GM21390 (cell line): ENCODE measurements around the gene RABGAP1L.
"Not testable (repeated sequence)": the region's sequence is repeated elsewhere in the genome, so short reads cannot be mapped to it uniquely, and the experiment has no call there.

Experiments used
- ATAC-seq: cut with Tn5 transposase; IDR thresholded peaks from one replicate; pipeline ENCODE4 v1.9.1; 2021; ENCODE audit not compliant: unreplicated experiment

The RABGAP1L gene

DNA sequence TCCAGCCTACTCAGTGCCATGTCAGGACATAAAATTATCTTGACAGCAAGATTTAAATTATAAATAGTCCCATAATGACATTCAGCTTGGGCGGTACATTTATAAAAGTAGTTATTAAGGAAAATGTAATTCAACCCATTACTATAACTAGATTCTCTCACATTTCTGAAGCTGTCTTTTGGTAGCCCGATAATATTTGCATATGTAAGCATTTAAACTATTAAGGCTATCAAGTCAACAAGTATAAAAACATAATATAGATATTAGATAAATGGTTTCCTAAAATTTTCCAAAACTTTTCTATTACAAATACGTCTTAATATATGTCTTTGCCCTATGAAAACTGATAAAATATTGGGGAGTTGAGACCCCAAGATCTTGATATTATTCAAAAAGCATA, 266.8 kb downstream of the RABGAP1L start:
- ATAC-seq: no peak

DNA sequence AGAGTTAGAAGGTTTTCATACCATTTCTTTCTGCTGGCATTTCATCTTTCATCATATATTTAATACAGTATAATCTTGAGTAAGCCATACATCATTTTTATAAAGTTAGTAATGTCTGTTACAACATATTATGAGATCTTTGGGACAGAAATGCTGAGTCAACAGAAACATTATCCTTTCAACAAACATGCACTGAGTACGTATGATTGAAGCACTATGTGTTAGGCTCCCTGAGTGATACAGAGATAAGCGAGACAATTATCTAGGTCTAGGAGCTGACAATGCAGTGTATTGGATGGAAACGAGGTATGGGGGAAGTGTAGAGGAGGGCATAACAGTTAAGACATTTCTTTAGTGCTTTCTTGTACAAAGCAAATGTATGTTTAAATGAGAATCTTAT, 268.7 kb downstream of the RABGAP1L start:
- ATAC-seq: no peak

DNA sequence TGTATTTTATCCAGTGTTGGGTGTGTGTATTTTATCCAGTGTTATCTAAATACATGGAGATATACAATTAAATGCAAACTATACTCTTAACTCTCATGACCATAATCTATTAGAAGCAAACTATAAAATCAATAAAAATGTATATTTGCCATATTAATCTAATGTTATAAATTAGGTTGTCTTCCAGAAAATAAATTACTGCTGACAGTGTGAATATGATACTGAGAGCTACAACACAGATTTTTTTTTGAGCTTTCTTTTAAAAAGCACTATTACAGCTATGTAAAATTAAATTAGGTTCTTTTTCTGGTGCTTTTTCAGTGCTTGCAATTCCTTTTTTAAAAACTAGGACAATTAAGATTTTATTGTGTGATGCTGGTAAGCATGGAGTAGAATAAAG, 269.4 kb downstream of the RABGAP1L start:
- no peak for ATAC-seq

DNA sequence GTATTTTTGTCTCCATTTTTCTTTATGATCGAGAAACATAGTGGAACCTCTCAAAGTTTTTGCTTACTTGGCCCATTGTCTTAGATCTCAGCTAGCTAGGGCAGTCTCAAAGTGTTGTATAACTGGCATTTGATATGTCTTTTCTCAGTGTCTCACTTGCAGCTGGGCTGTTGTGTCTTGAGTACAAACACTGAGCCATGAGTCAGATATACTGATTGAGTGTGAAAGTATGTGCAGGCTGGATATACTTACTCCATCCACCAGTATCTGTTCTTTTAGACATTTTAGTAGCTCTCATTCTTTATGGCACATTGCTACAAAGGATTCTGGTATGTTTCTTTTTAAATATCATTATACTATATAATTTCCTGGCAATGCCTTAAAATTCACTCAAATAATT, 274.1 kb downstream of the RABGAP1L start:
- no peak for ATAC-seq

DNA sequence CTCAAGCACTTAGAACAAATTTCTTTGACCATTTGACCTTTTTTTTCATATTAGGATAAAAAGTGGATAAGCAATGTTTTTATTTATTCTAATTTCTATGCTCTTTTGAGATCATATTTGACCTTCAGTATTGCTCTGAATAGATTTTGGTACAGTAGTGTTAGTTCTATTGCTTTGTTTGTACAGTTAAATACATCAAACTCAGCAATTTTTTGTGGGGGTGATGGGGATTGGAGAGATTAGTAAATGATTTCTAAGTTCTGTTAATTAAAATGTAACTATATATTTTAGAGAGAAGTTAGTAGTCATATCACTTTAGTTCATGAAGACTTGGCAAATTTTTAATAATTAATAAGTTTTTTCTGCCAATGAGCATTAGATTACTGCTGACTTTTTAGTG, 286.0 kb downstream of the RABGAP1L start:
- no peak for ATAC-seq

DNA sequence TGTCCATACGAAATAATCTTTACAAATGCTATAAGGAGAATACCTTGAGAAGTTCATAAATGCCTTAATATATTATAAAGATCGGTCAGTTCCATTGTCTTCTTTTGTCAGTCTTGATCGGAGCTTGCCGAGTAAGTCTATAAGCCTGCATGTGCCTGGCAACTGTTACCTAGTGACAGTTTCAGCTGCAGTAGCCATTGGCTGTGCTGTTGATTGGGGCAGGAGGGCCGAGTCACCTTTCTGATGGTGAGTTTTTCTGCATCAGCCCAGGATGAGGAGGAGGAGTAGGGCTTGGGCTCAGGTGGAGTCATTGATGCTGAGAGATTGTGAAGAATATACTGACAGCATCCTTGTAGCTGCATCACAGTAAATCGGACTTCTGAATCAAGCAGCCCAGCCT, 286.5 kb downstream of the RABGAP1L start:
- ATAC-seq: no peak

DNA sequence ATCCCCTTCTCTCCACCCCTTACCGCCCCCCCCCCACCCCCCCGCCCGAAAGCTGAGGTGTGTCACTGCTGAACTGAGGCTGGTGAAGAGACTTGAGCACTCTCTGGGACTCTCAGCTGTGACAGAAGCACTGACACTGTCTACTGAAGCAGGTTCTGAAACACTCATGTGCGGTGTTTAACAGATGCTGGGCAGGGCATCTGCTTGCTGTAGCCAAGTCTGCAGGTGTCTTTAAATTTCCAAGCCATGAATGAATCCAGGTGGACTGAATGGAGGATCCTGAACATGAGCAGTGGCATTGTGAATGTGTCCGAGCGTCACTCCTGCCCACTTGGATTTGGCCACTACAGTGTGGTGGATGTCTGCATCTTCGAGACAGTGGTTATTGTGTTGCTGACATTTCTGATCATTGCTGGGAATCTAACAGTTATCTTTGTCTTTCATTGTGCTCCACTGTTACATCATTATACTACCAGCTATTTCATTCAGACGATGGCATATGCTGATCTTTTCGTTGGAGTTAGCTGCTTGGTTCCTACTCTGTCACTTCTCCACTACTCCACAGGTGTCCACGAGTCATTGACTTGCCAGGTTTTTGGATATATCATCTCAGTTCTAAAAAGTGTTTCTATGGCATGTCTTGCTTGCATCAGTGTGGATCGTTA, 288.7 kb downstream of the RABGAP1L start, which contains the start of gene GPR52:
Gene GPR52, plus strand, starts transcription at position 99 of the 665 bp plus-strand sequence. Its CDS starts 148 bp downstream, at position 247.
- no peak for ATAC-seq

DNA sequence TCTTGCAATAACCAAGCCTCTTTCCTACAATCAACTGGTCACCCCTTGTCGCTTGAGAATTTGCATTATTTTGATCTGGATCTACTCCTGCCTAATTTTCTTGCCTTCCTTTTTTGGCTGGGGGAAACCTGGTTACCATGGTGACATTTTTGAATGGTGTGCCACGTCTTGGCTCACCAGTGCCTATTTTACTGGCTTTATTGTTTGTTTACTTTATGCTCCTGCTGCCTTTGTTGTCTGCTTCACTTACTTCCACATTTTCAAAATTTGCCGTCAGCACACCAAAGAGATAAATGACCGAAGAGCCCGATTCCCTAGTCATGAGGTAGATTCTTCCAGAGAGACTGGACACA, 289.2 kb downstream of the RABGAP1L start:
- ATAC-seq: no peak

DNA sequence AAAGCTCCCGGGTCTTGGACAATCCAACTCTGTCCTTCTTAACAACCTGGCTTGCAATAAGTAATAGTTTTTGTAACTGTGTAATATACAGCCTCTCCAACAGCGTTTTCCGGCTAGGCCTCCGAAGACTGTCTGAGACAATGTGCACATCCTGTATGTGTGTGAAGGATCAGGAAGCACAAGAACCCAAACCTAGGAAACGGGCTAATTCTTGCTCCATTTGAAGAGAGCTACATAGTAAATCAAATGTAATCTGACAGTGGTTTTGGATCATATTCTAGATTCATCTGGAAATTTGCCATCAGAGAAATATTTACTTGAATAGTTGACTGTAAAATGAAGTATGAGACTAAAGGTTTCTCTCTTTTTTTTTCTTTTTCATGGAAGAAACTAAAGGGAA, 289.7 kb downstream of the RABGAP1L start:
- ATAC-seq: no peak

DNA sequence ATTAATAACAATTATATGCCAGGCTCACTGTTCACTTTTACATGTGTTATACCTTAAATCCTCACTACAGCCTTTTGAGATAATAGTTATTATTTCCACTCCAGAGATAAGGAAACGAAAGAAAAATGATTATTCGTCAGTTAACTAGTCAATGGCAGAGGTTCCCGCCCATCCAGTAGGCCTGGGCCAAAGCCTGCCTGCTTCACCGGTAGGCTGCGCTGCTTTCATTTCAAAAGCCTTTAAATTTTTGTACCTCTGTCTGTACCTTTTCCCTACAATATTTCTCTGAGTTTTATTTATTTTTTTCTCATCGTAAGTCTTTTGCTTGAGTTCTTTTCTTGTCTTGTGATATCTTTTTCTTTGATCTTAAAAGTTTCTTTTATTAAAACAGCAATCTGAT, 292.1 kb downstream of the RABGAP1L start:
- no peak for ATAC-seq

DNA sequence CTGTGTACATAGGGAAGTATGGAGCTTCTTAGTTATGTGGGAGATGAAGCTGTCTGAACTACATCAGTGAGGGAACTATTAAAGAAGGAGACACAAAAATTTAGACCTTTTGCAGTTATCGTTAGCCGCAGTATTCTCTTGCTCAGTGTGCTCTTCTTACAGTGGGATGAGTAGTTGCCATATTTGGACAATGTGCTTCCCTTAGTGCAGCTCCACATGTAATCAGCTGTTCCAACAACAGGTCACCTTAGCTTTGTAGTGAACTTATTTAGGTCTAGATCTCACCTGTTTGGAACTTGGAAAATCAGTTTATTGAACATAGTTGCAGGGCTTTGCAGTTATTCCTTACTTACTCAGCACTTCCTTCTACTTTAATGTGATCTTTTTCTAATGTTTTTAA, 306.5 kb downstream of the RABGAP1L start:
- no peak for ATAC-seq

DNA sequence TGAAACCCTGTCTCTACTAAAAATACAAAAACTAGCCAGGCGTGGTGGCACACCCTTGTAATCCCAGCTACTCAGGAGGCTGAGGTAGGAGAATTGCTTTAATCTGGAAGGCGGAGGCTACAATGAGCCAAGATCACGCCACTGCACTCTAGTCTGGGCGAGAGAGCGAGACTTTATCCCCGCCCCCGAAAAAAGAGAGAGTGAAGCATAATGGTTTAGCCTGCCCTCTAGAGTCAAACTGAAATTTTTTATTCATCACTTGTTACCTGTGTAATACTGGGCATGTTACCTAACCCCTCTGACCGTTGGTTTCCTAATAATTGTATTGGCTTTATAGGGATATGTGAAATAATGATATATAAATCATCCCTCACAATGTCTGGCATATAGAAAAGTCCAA, 307.3 kb downstream of the RABGAP1L start:
- ATAC-seq: no peak

DNA sequence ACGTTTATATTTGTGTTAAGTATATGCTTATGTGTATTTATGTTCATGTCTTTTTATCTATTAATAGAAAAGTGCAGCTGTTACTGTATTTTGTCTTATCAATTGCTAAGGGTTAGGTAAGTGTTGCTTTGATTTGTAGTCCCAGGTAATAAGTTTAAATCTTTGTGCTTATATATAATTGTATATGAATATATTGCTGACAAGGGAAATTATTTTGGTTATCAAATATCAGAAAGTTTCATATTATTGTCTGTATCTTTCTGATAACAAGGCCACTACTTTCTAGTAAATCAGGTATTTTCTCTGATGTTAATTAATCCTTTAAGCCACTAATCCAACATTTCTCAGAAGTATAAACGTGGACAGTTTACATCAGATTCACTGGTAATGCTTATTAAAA, 309.7 kb downstream of the RABGAP1L start:
- ATAC-seq: no peak

DNA sequence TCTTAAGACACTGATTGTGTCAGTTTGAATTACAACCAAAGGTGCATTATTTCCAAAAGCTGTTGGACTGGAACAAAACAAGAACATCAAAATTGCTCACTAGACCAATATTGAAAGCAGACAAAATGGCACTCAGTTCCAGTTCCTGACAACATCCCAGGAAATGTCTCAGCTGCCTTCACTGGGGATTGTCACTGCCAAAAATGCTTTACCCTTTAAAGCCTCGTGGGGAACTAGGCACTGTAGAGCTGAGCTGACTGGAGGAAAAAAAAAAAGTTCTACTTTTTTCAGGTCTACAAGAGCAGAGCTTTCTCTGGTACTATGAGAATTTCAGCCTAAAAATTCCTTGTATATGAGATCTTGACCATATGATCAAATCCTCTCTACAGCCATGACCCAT, 310.4 kb downstream of the RABGAP1L start:
- no peak for ATAC-seq

DNA sequence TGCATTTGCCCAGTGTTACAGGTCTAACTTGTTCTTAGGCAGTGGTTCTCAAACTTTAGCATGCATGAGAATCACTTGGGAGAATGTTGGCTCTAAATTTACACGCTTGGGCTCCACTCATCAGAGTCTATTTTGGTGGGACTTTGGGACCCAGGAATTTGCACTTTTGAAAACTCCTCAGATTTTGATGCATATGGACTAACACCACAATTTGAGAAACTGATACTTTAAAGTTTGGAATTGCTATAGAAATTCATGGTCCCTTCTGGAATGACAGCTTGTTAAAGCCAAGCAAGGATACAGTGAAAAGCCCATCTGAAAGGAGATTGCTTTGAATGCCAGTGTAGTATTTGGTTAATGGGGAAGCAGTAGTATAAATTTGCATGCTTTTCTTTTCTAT, 320.0 kb downstream of the RABGAP1L start:
- no peak for ATAC-seq

DNA sequence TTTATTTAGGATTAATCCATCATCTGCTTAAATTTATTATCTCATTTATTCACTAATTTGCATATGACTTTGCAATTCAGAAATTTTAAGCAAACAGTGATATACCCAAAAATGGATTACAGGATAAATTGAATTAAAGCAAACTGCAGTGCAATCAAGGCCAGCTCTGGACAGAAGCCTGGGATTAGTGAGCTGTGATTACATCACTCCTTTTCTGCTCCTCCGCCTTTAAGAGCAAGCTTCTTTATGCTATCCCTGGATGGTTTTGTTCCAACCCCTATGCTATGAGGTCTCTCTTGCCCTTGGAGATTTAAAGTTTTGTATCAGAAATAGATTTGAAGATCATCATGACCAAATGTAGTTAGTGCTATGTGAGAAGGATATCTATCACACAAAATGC, 321.0 kb downstream of the RABGAP1L start:
- ATAC-seq: no peak

DNA sequence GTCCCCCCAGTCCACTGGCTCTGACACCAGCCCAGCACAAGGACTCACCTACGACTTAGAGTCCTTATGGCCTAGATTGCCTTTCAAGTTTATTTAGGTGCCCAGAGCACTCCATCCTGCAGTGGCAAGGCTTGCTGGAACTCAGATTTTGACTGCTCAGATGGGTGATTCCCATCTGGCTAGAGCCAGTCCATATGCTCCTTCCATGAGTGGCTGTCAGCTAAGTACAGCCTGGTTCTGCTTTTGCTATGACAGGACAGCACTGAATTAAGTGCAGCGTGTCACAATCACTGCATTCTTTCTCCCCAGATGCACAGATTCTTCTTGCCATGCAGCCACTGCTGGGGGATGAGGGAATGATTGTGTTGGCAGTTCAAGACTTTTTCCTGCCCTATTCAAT, 332.3 kb downstream of the RABGAP1L start:
- no peak for ATAC-seq

DNA sequence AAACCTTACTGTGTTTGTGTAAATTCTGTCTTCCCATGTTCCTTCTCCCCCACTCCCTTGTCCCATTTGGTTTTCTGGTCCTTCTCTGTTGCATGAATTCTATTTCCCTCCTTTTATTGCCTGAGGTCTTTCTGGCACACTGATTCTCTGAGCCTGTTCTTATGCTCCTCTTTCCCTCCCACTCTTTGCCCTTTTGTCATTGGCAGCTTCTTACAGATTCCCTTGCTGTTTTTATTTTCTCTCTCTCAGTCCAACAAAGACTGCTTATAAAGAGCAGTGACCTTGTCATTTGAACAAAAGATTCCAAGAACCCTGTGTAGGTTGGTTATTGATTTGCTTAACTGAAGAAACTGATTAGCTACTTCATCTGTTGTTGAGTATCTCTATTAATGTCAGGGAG, 338.2 kb downstream of the RABGAP1L start:
- no peak for ATAC-seq

DNA sequence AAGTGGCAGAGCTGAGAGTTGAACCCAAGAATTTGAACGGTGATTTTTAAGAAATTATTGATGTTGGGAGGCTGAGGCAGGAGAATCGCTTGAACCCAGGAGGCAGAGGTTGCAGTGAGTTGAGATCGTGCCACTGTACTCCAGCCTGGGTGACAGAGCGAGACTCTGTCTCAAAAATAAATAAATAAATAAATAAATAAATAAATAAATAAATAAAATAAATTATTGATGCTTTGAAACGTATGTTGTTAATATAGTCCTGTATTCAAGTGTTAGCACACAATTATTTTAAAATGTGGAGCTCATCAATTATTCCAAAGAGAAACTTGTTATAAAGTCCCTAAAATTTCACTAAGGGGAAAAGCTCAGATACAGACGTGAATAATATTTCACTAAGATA, 357.4 kb downstream of the RABGAP1L start:
- not testable (repeated sequence) for ATAC-seq

DNA sequence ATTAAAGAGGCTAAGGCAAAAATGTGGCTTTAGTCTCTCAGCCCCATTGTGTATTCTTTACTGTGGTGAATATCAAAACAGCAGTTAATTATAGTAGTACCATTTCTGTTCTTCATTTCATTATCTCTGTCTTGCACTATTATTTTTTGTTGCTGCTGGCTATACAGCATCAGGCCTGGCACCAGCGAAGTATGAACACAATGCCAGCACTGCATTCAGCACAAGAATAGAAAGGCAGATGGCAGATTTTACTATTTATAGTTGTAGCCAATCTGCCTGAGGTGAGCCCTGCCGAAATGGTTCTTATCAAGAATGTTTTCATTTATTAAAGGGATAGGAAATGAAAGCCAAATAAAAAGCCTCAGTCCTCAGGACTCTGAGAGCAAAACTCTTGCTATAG, 360.5 kb downstream of the RABGAP1L start:
- no peak for ATAC-seq

DNA sequence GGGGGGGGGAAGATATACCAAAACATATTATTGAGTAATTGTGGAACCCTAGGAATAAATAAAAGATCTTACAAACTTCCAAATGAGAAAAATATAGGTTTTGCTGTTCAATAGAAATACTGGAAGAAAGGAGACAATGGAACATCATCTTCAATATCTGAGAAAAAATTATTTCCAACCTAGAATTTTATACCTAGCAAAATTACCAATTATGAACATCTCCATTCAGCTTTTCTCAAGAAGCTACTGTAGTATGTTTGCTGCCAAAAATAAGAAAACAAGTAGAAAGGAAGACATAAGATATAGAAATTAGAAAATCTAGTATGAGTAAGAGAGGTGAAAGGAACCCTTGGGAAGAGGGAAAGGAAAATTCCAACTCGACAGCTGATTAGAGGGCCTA, 372.4 kb downstream of the RABGAP1L start:
- no peak for ATAC-seq

DNA sequence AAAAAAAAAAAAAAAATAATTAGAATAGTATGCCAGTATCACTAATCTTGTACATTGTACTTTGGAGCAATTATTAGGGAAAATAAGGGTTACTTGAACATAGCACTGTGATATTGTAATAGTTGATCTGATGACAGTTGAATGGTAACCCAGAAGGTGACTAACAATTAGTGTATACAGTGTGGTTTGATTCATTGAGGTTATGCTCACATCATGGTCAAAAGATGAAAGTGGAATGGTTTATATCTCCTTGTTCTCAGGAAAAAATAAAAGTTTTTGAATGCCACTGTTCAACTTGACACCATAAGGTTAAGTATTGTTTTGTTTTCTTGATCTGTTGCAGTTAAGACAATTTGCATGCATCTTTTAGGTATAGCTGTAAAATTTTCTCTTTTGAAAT, 375.5 kb downstream of the RABGAP1L start:
- ATAC-seq: no peak

DNA sequence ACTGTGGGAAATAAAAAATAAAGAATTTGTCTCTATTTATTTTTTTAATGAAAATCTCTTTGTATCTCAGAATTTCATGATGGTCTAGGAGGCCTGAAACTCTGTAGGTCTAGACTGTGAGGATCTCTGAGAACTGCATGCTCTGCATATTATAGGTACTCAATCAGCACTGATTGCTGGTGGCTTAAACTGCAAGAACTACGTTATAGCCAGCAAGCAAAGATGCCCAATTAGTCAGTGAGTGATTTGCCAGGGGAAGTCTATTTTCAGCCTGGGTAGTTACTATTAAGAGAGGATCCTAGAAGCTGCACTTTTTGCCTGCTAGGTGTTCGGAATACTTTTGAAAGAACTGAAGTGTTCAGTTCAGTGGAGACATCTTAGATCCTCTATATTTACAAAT, 375.9 kb downstream of the RABGAP1L start:
- ATAC-seq: no peak

DNA sequence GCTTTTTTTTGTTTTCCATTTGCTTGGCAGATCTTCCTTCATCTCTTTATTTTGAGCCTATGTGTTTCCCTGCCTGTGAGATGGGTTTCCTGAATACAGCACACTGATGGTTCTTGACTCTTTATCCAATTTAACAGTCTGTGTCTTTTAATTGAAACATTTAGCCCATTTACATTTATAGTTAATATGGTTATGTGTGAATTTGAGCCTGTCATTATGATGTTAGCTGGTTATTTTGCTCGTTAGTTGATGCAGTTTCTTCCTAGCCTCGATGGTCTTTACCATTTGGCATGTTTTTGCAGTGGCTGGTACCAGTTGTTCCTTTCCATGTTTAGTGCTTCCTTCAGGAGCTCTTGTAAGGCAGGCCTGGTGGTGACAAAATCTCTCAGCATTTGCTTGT, 384.1 kb downstream of the RABGAP1L start:
- ATAC-seq: not testable (repeated sequence)
